HepG2 (cell line): ENCODE measurements around the gene CYP4F8. TPM values are rescaled to one million over a fixed set of nuclear protein-coding genes. Genes with fewer than 3 reads are reported as not detected.

ENCODE experiments used
- ADNP ChIP-seq: sonication (generic); formaldehyde crosslinking; IDR thresholded peaks from 2 replicates; pipeline ENCODE4 v1.4.0; 2020; ENCODE audit warnings: missing genetic modification reagents
- ETV5 ChIP-seq: IDR thresholded peaks from 2 replicates; pipeline ENCODE4 v1.6.1; 2018; ENCODE audit warnings: missing biosample characterization, missing genetic modification reagents, inconsistent platforms, borderline replicate concordance
- GMEB2 ChIP-seq: IDR thresholded peaks from 2 replicates; pipeline ENCODE4 v1.6.1; 2016; ENCODE audit warnings: missing biosample characterization, missing genetic modification reagents, low read depth
- GTF3A ChIP-seq: sonication (generic); formaldehyde crosslinking; conservative IDR thresholded peaks from 2 replicates; pipeline ENCODE4 v1.4.0; 2020; ENCODE audit warnings: mild to moderate bottlenecking, missing genetic modification reagents
- HDAC6 ChIP-seq: fragments of 200-600 bp; sonication (generic); IDR thresholded peaks from 2 replicates; pipeline ENCODE4 v1.7.0; 2017; ENCODE audit warnings: mild to moderate bottlenecking, antibody characterized with exemption, low read length, low read depth
- IRF2 ChIP-seq: IDR thresholded peaks from 2 replicates; pipeline ENCODE4 v1.6.1; 2018; ENCODE audit warnings: missing genetic modification reagents, missing compliant biosample characterization
- JARID2 ChIP-seq: sonication (generic); formaldehyde crosslinking; IDR thresholded peaks from 2 replicates; pipeline ENCODE4 v1.8.1; 2023; ENCODE audit warnings: missing genetic modification reagents, inconsistent platforms; ENCODE audit not compliant: insufficient replicate concordance
- KLF12 ChIP-seq: sonication (generic); formaldehyde crosslinking; IDR thresholded peaks from 2 replicates; pipeline ENCODE4 v1.4.0; 2020; ENCODE audit warnings: missing genetic modification reagents, borderline replicate concordance
- KLF16 ChIP-seq, 2 experiments: sonication (generic) in 1 of 2; formaldehyde crosslinking in 1 of 2; IDR thresholded peaks; 2 replicates each; pipeline versions ENCODE4 v1.6.1 to v1.8.0; 2016 to 2023; ENCODE audit warnings: missing genetic modification reagents in 2 of 2, missing compliant biosample characterization in 1 of 2
- KMT2B ChIP-seq: IDR thresholded peaks from 2 replicates; pipeline ENCODE4 v1.6.1; 2016; ENCODE audit warnings: missing genetic modification reagents, missing compliant biosample characterization
- MIER2 ChIP-seq: IDR thresholded peaks from 2 replicates; pipeline ENCODE4 v1.6.1; 2016; ENCODE audit warnings: missing biosample characterization, missing genetic modification reagents
- MLLT10 ChIP-seq: sonication (generic); formaldehyde crosslinking; IDR thresholded peaks from 2 replicates; pipeline ENCODE4 v1.4.0; 2020; ENCODE audit warnings: missing genetic modification reagents
- MTF2 ChIP-seq: sonication (generic); formaldehyde crosslinking; IDR thresholded peaks from 2 replicates; pipeline ENCODE4 v1.5.0; 2020; ENCODE audit warnings: missing genetic modification reagents, borderline replicate concordance
- PHF5A ChIP-seq: IDR thresholded peaks from one replicate; pipeline ENCODE4 v1.6.1; 2018; ENCODE audit warnings: low read depth, missing genetic modification reagents; ENCODE audit not compliant: unreplicated experiment
- POGZ ChIP-seq: sonication (generic); formaldehyde crosslinking; IDR thresholded peaks from 2 replicates; pipeline ENCODE4 v1.4.0; 2020; ENCODE audit warnings: mild to moderate bottlenecking, missing genetic modification reagents
- POLR2AphosphoS2 ChIP-seq: IDR thresholded peaks from 2 replicates; pipeline ENCODE4 v1.6.1; 2011; ENCODE audit warnings: low read depth, low read length, improper control_type of control experiment
- SOX13 ChIP-seq, 3 experiments: fragments of 450-650 bp in 1 of 3; sonication (generic) in 1 of 3; formaldehyde crosslinking in 1 of 3; IDR thresholded peaks in 2 of 3; conservative IDR thresholded peaks in 1 of 3; 2 replicates each; pipeline versions ENCODE4 v1.5.0 to v1.6.1; 2016 to 2020; ENCODE audit warnings: antibody characterized with exemption in 1 of 3, mild to moderate bottlenecking in 1 of 3, missing compliant biosample characterization in 1 of 3, missing genetic modification reagents in 1 of 3, moderate library complexity in 1 of 3
- SRSF9 ChIP-seq: fragments of 200-400 bp; formaldehyde crosslinking; IDR thresholded peaks from 2 replicates; pipeline ENCODE4 v1.6.1; 2018; ENCODE audit warnings: borderline replicate concordance, mild to moderate bottlenecking, low read depth, low read length; ENCODE audit not compliant: insufficient read depth, poor library complexity, severe bottlenecking
- ZBTB3 ChIP-seq: sonication (generic); formaldehyde crosslinking; IDR thresholded peaks from 2 replicates; pipeline ENCODE4 v1.4.0; 2020; ENCODE audit warnings: low read depth, mild to moderate bottlenecking, moderate library complexity, missing genetic modification reagents, borderline replicate concordance
- ZBTB43 ChIP-seq: sonication (generic); formaldehyde crosslinking; conservative IDR thresholded peaks from 2 replicates; pipeline ENCODE4 v1.4.0; 2020; ENCODE audit warnings: missing genetic modification reagents
- ZNF232 ChIP-seq: sonication (generic); formaldehyde crosslinking; IDR thresholded peaks from 2 replicates; pipeline ENCODE4 v1.4.0; 2020; ENCODE audit warnings: missing genetic modification reagents, borderline replicate concordance
- ZNF501 ChIP-seq: sonication (generic); formaldehyde crosslinking; IDR thresholded peaks from 2 replicates; pipeline ENCODE4 v1.5.1; 2020; ENCODE audit warnings: mild to moderate bottlenecking, moderate library complexity, missing genetic modification reagents
- ZNF746 ChIP-seq: sonication (generic); formaldehyde crosslinking; IDR thresholded peaks from 2 replicates; pipeline ENCODE4 v1.8.0; 2022; ENCODE audit warnings: mild to moderate bottlenecking, missing genetic modification reagents
- ZNF781 ChIP-seq: sonication (generic); formaldehyde crosslinking; IDR thresholded peaks from 2 replicates; pipeline ENCODE4 v1.5.1; 2020; ENCODE audit warnings: borderline replicate concordance, mild to moderate bottlenecking, missing genetic modification reagents; ENCODE audit errors: not compliant biosample characterization
- ZNF784 ChIP-seq: sonication (generic); formaldehyde crosslinking; IDR thresholded peaks from 2 replicates; pipeline ENCODE4 v1.5.1; 2020; ENCODE audit warnings: missing genetic modification reagents, mild to moderate bottlenecking, borderline replicate concordance
- ZSCAN20 ChIP-seq: sonication (generic); formaldehyde crosslinking; IDR thresholded peaks from 2 replicates; pipeline ENCODE4 v1.4.0; 2020; ENCODE audit warnings: missing genetic modification reagents, mild to moderate bottlenecking, borderline replicate concordance
- polyA plus RNA-seq, 8 experiments: library from polyadenylated mRNA; depleted of rRNA in 3 of 8; stranded (reverse) in 7 of 8; unstranded in 1 of 8; fragments of >200 nt; fragmentation: Illumina TruSeq in 4 of 8; extraction: Trizol in 4 of 8; gene quantifications; 2 replicates each; pipeline versions ENCODE4 v1.2.1 to v1.2.3, GENCODE V29; 2011 to 2016; ENCODE audit warnings: low read depth in 4 of 8, missing spikeins in 1 of 8, mixed read lengths in 1 of 8; ENCODE audit not compliant: insufficient read depth in 1 of 8
- total RNA-seq, 5 experiments: library from RNA; depleted of rRNA; stranded (reverse); fragments of >200 nt; fragmentation: Illumina TruSeq; extraction: Trizol; gene quantifications; 2 replicates each; pipeline ENCODE4 v1.2.3, GENCODE V29; 2016; ENCODE audit warnings: low read depth in 1 of 5

CYP4F8 gene
- total and polyA plus RNA-seq, 2 of the 13 experiments (the other 11 are each of a cell fraction or from before 2014, with no cell fraction given), result not detected

DNA sequence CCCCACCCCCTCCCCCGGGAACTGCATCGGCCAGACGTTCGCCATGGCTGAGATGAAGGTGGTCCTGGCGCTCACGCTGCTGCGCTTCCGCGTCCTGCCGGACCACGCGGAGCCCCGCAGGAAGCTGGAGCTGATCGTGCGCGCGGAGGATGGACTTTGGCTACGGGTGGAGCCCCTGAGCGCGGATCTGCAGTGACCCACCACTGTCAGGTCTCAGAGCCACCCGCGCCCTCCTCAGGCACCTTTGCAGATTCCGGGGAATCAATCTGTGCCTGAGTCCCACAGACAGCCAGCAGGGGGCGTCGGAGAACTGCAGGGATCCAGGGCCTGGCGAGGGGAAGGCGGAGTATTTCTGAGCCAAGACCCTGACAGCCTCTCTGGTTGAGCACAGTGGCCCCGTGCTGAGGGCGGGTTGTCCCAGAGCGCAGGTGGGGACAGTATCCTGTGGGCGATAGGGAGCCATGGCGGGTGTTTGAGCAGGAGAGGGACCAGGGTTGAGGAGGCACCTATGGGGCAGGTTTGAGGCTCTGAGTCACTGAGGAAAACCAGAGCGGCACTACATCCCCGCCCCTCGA is 30.4 kb upstream of the CYP4F8 start (continued):
- TF ChIP-seq KLF16 (CRISPR knock-in tag; IDR thresholded peaks at IDR 0.05) (peak in 1 of 2 experiments; percentile 29; a peak in 1 of 4 replicates), ZSCAN20 (CRISPR knock-in tag) (no peak), SRSF9 (no peak), POLR2AphosphoS2 (no peak), ZNF501 (CRISPR knock-in tag) (0 out of 2 replicates have a peak, but pooled peaks have one; percentile 14), JARID2 (no peak), GMEB2 (no peak), SOX13 (IDR thresholded peaks at IDR 0.05) (no peak), SOX13 (CRISPR knock-in tag; conservative IDR thresholded peaks at IDR 0.05 in 1 of 2, IDR thresholded peaks at IDR 0.05 in 1 of 2) (no peak), ETV5 (CRISPR knock-in tag) (no peak), KMT2B (no peak), ZBTB3 (CRISPR knock-in tag) (no peak), ZNF232 (CRISPR knock-in tag) (no peak), ZNF784 (CRISPR knock-in tag) (no peak), ADNP (CRISPR knock-in tag) (no peak; the same call in 1 of the 2 replicates), KLF12 (no peak), IRF2 (0 out of 2 replicates have a peak, but pooled peaks have one; percentile 26), ZNF781 (CRISPR knock-in tag) (no peak), ZBTB43 (CRISPR knock-in tag) (no peak), MIER2 (CRISPR knock-in tag) (peak; percentile 88), HDAC6 (no peak), MTF2 (CRISPR knock-in tag) (no peak), MLLT10 (CRISPR knock-in tag) (no peak), POGZ (CRISPR knock-in tag) (no peak), ZNF746 (CRISPR knock-in tag) (no peak), PHF5A (no peak), GTF3A (CRISPR knock-in tag) (no peak)
